HG02763 (cell line): ENCODE measurements around the gene MBLAC1.
"Not testable (repeated sequence)": the region's sequence is repeated elsewhere in the genome, so short reads cannot be mapped to it uniquely, and the experiment has no call there.

Experiments used
- ATAC-seq: cut with Tn5 transposase; IDR thresholded peaks from one replicate; pipeline ENCODE4 v1.9.1; 2021; ENCODE audit warnings: mild to moderate bottlenecking, moderate library complexity; ENCODE audit not compliant: unreplicated experiment

The MBLAC1 gene

GRCh38 chr7:100120733-100121036 is 6.1 kb upstream of the MBLAC1 start:
- ATAC-seq = no peak

- ATAC-seq = no peak
Measured at GRCh38 chr7:100122067-100122466, 4.7 kb upstream of the MBLAC1 start.

GRCh38 chr7:100122568-100122967 is 4.2 kb upstream of the MBLAC1 start:
- no peak for ATAC-seq

GRCh38 chr7:100124301-100125230 is 2.2 kb upstream of the MBLAC1 start:
- no peak for ATAC-seq

GRCh38 chr7:100126239-100126930 is 382 bp upstream of the MBLAC1 start:
- ATAC-seq = no peak

- ATAC-seq = no peak
Measured at GRCh38 chr7:100127866-100128636, 1.3 kb downstream of the MBLAC1 start.

- no peak for ATAC-seq
Measured at GRCh38 chr7:100128637-100128963, 1.8 kb downstream of the MBLAC1 start.

GRCh38 chr7:100130220-100130607 is 3.4 kb downstream of the MBLAC1 start:
- ATAC-seq = not testable (repeated sequence)

- no peak for ATAC-seq
Measured at GRCh38 chr7:100130608-100131453, 4.1 kb downstream of the MBLAC1 start.

- no peak for ATAC-seq
Measured at GRCh38 chr7:100132126-100132525, 5.4 kb downstream of the MBLAC1 start.

GRCh38 chr7:100132697-100133151 is 6.0 kb downstream of the MBLAC1 start:
- peak; percentile 58 for ATAC-seq

GRCh38 chr7:100137851-100138760 is 11.3 kb downstream of the MBLAC1 start:
- ATAC-seq = no peak

- ATAC-seq = no peak
Measured at GRCh38 chr7:100141555-100141949, 14.8 kb downstream of the MBLAC1 start.

GRCh38 chr7:100142461-100142860 is 15.7 kb downstream of the MBLAC1 start:
- ATAC-seq = no peak

GRCh38 chr7:100146350-100146749 is 19.6 kb downstream of the MBLAC1 start:
- not testable (repeated sequence) for ATAC-seq

GRCh38 chr7:100147278-100147677 is 20.5 kb downstream of the MBLAC1 start:
- no peak for ATAC-seq

- ATAC-seq = no peak
Measured at GRCh38 chr7:100148225-100148558, 21.4 kb downstream of the MBLAC1 start.

GRCh38 chr7:100148559-100149328 is 22.0 kb downstream of the MBLAC1 start, which contains the start of gene LAMTOR4:
LAMTOR4 (plus strand) TSS chr7:100148918; CDS start chr7:100148973, 55 bp downstream.
- ATAC-seq = peak; percentile 99

GRCh38 chr7:100152404-100152803 is 25.6 kb downstream of the MBLAC1 start:
- ATAC-seq = no peak
